Stimulated activated CD4-positive, alpha-beta T cell treated with anti-CD3 and anti-CD28 coated beads, Interleukin-12 subunit alpha, Interleukin-12 subunit beta, amount 100 ng/mL, for 24 hours (primary cell): ENCODE measurements around the gene KCNQ1OT1.

ENCODE experiments used
- DNase-seq, 2 experiments: peaks; one replicate each; pipeline ENCODE4 v3.0.0-alpha.2; 2020; ENCODE audit warnings: low read depth in 2 of 2

Gene KCNQ1OT1

DNA sequence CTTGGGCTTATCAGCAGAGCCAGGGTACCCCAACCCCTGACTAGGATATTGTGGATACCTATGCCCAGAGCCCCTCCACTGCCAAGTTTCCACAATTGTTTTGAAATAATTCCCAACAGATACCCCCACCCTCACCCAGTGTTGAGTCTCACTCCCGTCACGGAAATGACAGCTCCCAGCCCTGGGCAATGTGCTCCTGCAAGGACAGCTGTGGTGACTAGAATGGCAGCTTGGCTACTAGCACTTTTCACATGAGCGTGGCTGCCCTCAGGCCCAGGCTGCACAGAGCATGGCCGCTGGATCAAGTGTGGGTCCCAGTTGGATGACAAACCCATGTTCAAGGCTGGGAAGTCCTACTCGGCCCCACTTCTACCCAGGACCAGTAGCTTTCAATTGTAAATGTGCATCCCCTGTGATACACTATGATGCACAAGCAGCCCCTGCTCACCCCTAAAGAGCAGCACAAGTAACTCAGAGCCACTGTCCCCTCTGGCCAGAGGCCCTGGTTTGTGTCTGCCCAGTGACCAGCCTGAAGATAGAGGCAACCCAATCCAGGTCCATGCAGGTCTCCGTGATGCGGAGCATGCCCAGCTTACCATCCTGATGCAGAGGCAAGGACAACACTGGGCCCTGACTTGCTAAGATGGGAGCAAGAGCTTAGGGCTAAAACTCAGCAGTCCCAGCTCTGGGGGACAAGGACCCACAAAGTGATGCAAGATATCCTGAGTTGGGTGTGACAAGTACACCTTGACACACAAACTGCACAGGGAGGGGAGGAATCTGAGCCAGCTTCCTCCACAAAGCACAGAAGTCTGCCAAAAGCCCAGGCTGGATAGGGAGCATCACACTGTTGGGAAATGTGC is 13.2 kb downstream of the KCNQ1OT1 start:
- no peak for DNase-seq

DNA sequence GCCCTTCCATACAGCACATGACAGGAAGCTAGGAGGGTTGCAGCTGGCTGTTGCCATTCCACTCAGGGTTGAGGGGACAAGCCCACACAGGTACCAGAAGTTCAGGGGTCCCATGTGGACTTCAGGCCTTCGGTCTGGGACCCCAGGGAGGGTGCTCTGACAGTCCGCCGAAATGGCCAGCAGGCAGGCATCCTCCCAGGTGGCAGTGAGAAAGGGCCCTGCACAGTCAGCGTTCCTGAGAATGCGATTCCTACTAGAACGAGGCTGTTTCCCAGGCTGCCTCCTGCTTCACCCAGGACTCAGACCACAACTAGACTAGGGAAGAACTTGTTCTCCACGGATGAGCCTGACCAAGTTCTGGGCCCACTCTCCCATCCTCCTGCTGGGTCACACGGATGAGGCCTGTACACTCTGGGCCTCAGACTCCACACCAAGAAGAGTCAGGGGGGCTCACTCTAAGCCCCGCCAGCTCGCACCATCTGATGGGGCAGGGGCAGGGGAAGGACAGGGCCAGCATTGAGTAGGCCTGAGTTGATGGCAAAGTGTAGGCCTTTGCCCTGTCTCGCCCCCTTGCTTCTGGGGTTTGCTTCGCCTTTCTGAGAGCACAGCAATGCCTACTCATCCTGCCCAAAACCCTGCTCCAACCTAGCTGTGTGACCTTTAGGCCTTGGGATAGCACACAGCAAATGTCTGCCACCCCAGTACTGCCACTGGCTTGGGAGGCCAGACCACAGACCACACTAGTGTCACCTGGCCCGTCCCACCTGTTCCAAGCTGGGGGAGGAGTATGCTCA is 14.0 kb downstream of the KCNQ1OT1 start:
- DNase-seq = no peak

DNA sequence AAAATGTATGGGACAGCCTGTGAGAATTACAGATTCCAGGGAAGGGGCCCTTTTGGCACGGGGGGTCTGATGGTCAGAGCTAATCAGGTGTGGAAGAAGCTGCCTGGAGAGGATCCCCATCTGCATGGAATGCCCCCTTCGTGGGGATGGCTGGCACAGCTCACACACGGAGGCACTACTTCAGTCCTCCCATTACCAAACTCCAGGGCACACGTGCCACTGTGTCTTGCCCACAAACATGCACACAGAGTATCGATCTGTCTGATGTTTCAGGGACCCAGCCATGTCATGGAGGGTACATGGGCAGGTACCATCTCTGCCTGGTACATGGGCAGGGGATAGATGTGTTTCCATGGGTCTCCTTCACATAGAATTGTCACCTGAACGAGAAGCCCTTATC is 14.7 kb downstream of the KCNQ1OT1 start:
- no peak for DNase-seq

- no peak for DNase-seq
Measured at GRCh38 chr11:2684581-2684980, 15.2 kb downstream of the KCNQ1OT1 start.

DNA sequence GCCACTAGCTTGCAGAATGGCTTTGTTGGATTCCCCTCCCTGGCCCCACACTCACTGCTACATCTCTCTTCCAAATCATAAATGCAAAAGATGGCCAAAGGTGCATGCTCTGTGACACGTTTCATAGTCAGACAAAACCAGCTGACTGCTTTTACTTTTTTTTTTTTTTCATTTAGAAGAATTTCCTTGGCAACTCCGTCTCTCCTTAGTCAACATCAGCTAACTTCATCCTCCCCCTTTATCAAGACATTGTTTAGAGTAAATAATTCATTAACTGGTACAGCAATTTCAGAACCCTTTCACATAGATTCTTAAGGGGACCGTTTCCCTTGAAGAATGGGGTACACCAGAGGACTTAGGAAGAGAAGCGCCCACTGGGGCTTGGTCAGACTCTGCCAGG is 16.0 kb downstream of the KCNQ1OT1 start:
- no peak for DNase-seq

GRCh38 chr11:2681408-2682145 is 18.2 kb downstream of the KCNQ1OT1 start:
- no peak for DNase-seq

DNA sequence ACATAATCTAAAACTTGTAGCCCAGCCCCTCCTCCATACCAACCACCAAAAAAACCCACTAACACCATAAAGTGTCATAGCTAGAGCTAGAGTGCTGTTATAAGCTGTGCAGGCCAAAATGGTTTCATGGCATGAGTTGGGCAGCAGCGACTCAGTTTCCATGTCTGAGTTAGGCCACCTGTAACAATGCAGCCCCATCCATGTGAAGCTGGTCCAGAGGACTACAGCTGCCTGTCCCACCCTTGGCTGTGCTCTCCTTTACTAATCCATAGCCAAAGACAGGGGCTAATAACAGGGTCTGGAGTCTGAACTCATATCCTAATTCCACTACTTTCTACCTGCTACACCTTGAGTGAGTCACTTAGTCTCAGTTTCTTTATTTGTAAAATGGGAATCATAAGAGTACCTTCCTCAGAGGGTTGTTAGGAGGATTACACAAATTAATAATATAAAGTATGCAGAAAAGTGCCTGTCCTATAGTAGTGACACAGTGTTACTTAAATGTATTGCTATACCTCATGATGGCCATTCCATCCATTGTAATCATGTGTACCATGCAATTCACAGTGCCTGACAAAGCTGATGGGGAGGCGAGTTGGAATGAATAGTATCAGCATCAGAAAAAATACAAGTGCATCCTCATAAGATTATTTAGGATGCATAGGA is 20.6 kb downstream of the KCNQ1OT1 start:
- no peak for DNase-seq

DNA sequence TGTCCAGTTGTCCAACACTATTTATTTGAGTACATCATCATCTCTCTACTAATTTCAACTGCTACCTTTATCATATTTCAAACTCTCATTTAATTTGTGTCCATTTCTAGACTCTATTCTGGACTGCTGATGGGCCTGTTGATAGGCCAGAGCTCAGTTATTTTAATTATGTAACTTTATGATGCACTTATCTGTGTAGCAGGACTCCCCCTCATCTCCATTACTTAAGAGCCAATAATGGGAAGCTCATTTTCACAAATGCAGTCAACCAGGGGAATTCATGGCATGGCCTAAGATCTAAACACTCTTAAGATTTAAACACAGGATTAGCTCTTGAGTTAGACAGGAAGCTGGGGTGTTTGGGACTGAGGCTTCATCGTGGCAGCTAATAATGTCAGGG is 21.4 kb downstream of the KCNQ1OT1 start:
- DNase-seq = no peak

GRCh38 chr11:2677127-2677526 is 22.7 kb downstream of the KCNQ1OT1 start:
- DNase-seq = no peak

DNA sequence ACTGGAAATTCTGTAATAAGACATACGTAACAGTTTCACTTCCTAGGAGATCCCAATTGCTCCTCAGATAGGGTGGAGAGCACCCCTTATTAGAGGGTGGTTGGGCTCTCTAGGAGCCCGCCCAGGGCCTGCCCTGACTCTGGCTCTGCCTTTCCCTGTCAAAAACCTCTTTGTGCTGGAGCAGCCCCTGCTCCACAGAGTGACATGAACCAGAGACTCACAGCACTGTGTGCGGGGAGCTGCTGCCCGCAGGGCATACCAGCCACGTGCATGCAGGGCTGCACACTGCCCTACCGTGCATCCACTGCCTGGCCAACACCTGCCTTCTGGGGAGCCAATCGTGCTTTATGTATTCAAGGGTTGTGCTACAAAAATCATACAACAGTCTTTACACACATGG is 24.3 kb downstream of the KCNQ1OT1 start:
- DNase-seq = no peak

DNA sequence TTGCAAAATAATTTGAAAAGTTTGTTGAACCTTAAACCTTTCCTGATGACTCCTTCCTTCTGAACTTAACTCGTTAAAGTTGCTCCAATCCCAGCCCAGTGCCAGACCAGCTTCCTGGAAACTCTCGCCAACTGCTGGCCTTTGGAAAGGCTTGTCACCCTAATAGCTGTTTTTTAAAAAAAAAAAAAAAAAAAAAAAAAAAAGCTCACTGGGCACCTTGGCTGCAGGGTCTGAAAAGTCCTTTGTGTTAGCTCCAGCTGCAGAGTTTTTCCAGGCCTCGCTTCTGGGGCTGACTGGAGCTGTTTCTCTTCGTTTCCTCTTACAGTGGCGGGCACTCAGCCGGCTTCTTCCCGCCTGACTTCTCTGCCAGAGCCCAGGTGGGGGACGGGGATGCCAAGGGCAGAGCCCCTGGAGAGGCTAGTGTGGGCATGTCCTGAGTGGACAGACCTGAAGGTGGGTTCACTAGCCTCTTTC is 25.1 kb downstream of the KCNQ1OT1 start:
- no peak for DNase-seq

DNA sequence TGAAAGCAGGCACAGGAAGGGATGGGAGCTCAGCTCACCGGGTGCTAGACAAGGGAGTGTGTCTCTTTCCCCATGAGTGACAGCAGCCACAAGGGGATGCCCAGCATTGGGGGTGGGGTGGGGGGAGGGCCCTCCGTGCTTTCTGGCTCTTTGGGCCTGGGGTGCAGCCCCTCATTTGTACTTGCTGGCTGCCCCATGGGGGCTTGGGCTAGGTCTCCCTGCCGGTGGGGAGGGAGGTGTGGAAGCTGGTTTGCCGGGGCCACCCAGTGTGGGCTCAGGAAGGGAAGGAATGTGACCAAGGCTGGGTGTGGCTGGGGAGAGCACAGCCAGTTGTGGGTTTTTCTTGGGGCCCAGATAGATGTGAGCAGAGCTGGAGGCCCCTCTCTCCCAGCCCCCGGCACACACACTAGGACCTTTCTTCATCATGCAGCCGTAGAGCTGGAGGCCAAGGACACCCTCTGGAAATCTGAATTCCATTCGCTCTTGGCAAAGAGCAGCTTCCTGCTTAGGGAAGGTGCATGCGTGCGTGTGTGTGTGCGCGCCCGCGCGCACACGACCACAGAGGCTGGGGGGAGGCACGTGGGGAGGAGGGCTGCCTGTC is 25.8 kb downstream of the KCNQ1OT1 start:
- no peak for DNase-seq

DNA sequence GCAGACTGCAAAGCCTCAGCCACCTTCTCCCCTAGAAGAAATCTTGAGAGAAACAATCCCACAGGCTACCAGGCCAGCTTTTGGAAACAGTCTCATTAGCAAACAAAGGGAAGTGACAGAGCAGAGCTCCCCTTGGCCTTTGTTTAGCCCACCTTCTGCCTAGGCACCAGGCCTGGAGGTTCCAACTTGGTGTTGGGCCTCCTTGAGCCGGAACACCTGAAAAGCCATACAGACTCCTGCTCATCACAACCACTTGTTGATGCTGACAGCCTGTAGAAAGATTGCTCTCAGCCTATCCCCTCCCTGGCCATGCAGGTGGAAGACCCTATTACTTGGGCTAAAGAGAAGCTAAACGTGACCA is 26.6 kb downstream of the KCNQ1OT1 start:
- DNase-seq = no peak

DNA sequence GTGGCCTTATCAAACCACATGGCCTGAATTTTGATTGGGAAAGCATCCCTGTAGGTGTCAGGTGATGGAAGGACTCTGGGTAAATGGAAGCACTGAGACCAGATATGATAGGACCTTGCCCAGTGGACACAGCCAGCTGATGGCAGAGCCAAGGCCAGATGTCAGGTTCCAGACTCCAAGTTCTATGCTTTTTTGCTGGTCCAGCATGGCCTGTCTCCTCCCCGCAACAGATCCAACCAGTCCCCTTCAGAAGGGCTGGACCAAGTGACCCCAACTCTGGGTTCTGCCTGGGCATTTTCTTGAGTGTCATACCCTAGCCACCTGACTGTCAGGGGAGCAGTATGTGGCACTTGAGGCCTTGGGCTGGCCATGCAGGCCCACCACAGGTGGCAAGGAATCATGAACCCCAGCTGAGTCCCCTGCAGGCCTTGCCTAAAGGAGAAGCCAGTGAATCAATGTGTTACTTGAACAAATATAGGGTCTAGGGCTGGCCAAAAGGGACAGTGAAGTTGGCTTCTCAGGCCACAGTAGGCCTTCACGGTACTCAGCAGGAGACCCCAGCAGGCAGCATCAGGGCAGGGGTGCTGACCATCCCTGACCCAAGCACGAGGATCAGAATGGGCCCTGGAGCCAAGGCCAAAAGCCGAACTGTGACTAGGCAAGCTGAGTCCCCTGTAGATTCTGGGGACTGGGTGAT is 27.1 kb downstream of the KCNQ1OT1 start:
- DNase-seq = no peak

- DNase-seq = no peak
Measured at GRCh38 chr11:2671748-2672147, 28.0 kb downstream of the KCNQ1OT1 start.

DNA sequence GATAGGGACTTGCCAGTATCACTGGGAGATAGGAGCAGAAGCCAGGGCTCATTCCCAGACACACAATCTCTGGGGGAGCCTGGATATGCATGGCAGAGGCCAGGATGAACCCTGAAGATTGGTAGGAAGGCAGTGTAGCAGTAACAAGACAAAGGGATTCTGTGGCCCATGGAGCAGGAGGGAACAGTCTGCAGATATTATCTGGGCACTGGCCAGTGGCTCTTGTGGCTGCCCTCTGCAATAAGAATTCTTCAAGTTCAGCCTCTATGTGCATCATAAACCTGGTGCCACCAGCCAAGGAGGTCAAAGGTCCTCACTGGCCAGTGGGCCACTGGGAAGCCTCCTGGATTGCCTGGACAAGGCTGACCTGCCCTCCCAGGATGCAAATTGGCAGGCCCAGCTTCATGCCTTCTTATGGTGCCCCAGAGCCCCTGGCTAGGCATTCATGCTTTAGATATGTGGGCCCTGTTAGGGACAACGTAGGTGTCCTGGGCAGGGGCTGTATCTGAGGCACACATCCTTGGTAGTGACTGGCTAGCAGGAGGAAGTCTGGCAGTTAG is 29.2 kb downstream of the KCNQ1OT1 start:
- DNase-seq = no peak

DNA sequence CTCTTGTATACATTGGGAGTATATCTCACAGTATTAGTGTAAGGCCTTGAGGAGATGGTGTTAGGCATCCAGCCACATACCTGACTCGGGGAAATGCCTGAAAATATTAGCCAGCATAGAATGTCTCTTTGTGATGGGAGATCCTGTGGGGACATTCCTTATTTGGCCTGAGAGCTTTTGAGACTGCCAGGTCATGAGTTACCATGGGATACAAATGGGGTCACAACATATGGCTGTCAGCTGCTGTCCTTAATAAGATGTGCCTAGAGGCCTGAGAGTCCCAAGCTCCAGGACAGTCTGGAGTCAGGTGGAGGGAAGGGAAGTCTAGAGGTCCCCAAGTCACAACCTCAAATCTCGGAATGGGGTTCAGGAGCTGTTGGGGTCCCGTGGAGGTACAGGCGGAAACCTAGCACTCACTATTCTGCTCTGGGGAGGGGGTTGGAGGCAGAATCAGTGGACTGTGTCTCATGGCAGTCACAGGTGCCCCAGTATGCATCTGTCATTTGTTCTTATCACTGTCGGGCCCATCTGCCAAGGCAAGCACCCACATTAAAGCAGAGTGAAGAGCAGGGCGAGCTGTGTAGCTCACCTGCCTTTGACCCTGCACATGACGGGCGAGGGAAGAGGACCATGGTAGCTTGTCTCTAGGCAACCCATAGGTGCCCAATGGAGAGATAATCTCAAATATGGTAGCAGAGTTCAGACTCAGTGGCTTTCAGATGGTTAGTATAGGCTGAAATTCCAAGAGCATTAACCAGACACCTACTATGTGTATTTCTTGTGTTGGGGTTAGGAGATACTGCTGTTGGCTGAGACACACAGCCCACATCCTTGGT is 29.9 kb downstream of the KCNQ1OT1 start:
- DNase-seq = no peak

GRCh38 chr11:2668876-2669275 is 30.9 kb downstream of the KCNQ1OT1 start:
- no peak for DNase-seq

GRCh38 chr11:2667940-2668339 is 31.9 kb downstream of the KCNQ1OT1 start:
- no peak for DNase-seq
